Tibial nerve (tissue), 4 donors: ENCODE data around the gene IRS2. TPM values are rescaled to one million over a fixed set of nuclear protein-coding genes. Genes with fewer than 3 reads are reported as not detected.

Experiments
- DNase-seq, 2 donors: peaks; one replicate each; pipeline ENCODE4 v3.0.0-alpha.2; 2019; ENCODE audit warnings: low spot score in 2 of 2
- H3K27ac ChIP-seq, 4 donors: fragments of 200-600 bp; sonication (generic) in 3 of 4; one replicate each; pipeline ENCODE4 v1.5.1; 2017 to 2019; ENCODE audit warnings: mild to moderate bottlenecking in 1 of 4
- H3K27me3 ChIP-seq, 2 donors: fragments of 200-600 bp; sonication (generic) in 1 of 2; one replicate each; pipeline versions ENCODE4 v1.5.1 to v1.6.0; 2017 to 2019
- H3K36me3 ChIP-seq, 3 donors: fragments of 200-600 bp; sonication (generic); one replicate each; pipeline ENCODE4 v1.5.1; 2018 to 2019
- H3K4me1 ChIP-seq, 4 donors: fragments of 200-600 bp; sonication (generic) in 3 of 4; one replicate each; pipeline ENCODE4 v1.5.1; 2017 to 2019
- H3K4me3 ChIP-seq, 4 donors: fragments of 200-600 bp; sonication (generic) in 3 of 4; one replicate each; pipeline ENCODE4 v1.5.1; 2017 to 2019; ENCODE audit warnings: mild to moderate bottlenecking in 1 of 4, moderate library complexity in 1 of 4
- H3K9me3 ChIP-seq, 4 donors: fragments of 200-600 bp; sonication (generic) in 3 of 4; one replicate each; pipeline ENCODE4 v1.5.1; 2017 to 2019
- CTCF ChIP-seq, 5 experiments: fragments of 200-600 bp in 3 of 5; fragments of 450-650 bp in 2 of 5; sonication (generic) in 3 of 5; IDR thresholded peaks; one replicate each; pipeline ENCODE4 v1.5.1; 2016 to 2019; ENCODE audit warnings: antibody characterized with exemption in 5 of 5, mild to moderate bottlenecking in 3 of 5, moderate library complexity in 2 of 5
- EP300 ChIP-seq, 2 donors: sonication (generic); formaldehyde crosslinking; IDR thresholded peaks; one replicate each; pipeline ENCODE4 v1.6.1; 2017; ENCODE audit warnings: antibody characterized with exemption in 2 of 2, mild to moderate bottlenecking in 1 of 2
- POLR2A ChIP-seq, 2 donors: fragments of 450-650 bp; IDR thresholded peaks; one replicate each; pipeline ENCODE4 v1.6.1; 2017; ENCODE audit warnings: antibody characterized with exemption in 2 of 2, mild to moderate bottlenecking in 2 of 2, moderate library complexity in 2 of 2
- WGBS, 2 donors: methylation state at CpG; one replicate each; pipeline ENCODE4 v1.1.5; 2018; 5-methylcytosine and 5-hydroxymethylcytosine counted together
- total RNA-seq, 4 donors: library from RNA; depleted of rRNA; stranded (reverse); fragments of >200 nt; gene quantifications; one replicate each; pipeline ENCODE4 v1.1.0, GENCODE V29; 2016

Gene IRS2
- total RNA-seq, 4 donors from 2014 or later, result 38.3 to 60.9 (median 42.4) TPM

DNA sequence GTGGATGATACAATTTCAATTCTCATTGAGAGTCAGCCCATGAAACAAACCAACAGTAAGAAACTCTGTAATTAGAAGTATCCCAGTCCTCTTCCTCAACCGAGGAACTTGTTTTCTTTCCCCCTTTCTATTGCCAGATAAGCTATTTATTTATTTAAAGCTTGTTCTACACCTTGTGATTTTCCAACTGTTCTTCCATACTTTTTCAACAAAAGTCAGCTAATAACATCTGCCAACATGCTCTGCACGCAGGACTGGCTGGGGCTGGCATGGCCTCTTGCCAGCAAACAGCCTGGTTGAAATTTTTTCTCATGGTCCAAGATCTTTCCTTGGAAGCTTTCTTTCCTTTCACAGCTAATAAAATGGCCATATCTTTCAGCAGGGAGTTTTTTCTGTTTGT, 2.9 kb upstream of the IRS2 start:
- DNase-seq, result no peak
- no peaks in the 10 kb centered on the region for H3K9me3 ChIP-seq
- peaks cover 0 to 2% (median 0%) of the 10 kb centered on the region in 3 donors for H3K36me3 ChIP-seq
- TF ChIP-seq CTCF (IDR thresholded peaks at IDR 0.05), result no peak
- TF ChIP-seq EP300 (IDR thresholded peaks at IDR 0.05), result no peak
- 20 to 25% methylated on average over 2 of the region's 2 CpGs for WGBS, 2 donors
- H3K4me3 ChIP-seq, result no peak overlapping the region
- H3K4me1 ChIP-seq, result peaks cover 0 to 25% (median 5%) of the 10 kb centered on the region in 4 donors
- no peaks in the 10 kb centered on the region for H3K27me3 ChIP-seq
- H3K27ac ChIP-seq, result peak overlapping the region; percentile 3 to 95 (median 68)

DNA sequence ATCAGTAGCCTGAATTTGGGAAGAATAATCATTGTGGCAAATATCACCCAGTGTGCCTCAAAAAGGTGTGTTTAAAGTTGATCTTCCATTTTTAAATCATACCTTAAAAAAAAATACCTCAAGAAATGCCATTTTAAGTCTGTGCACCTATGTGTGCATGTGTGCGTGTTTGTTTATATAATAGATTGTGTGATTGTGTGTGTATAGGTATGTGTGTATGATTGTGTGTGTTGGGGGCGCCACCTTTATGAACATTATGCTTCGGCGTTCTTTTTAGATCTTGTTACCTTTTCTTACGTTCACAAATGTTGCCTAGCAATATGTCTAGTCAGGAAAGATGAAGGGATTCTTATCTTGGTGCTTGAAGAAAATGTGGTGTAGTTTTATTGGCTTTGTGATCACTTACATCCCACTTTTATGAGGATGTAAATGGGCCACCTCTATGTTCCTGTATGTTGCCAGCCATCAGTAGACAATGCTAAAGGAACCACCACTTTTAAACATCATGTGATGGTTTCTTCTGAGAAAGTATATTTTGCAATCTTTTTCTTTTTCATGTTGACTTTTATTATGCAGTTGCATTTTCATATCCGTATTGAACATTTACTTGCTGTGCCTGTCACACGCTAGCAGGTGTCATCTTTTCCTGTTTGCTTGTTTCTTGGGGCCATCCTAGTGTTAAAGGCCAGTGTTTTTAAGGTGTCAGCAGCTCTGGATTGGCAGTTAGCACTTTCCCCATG, 2.2 kb upstream of the IRS2 start:
- Histone ChIP-seq H3K4me1 (peaks cover 0 to 32% (median 11%) of the 10 kb centered on the region in 4 donors), H3K36me3 (peaks cover 3 to 10% (median 5%) of the 10 kb centered on the region in 3 donors), H3K27ac (peak overlapping the region; percentile 91 to 95 (median 93)), H3K4me3 (no peak overlapping the region), H3K27me3 (no peaks in the 10 kb centered on the region), H3K9me3 (no peaks in the 10 kb centered on the region)
- no peak for DNase-seq
- WGBS, 2 donors, result 83 to 85% methylated on average over 7 of the region's 7 CpGs
- TF ChIP-seq POLR2A (IDR thresholded peaks at IDR 0.05), result no peak
- TF ChIP-seq EP300 (IDR thresholded peaks at IDR 0.05), result no peak
- TF ChIP-seq CTCF (IDR thresholded peaks at IDR 0.05), result no peak

GRCh38 chr13:109787135-109787954, 962 bp upstream of the IRS2 start:
- TF ChIP-seq CTCF (IDR thresholded peaks at IDR 0.05) (no peak), POLR2A (IDR thresholded peaks at IDR 0.05) (peak in 1 of 2 donors; percentile 45)
- Histone ChIP-seq H3K36me3 (peaks cover 6 to 21% (median 15%) of the 10 kb centered on the region in 3 donors), H3K9me3 (no peaks in the 10 kb centered on the region), H3K4me1 (peaks cover 0 to 44% (median 15%) of the 10 kb centered on the region in 4 donors), H3K4me3 (peak overlapping the region; percentile 65 to 85 (median 76)), H3K27me3 (no peaks in the 10 kb centered on the region), H3K27ac (peak overlapping the region; percentile 91 to 95 (median 93))
- no peak for DNase-seq
- 2% methylated on average over 27 to 63 of the region's 86 CpGs for WGBS, 2 donors

DNA sequence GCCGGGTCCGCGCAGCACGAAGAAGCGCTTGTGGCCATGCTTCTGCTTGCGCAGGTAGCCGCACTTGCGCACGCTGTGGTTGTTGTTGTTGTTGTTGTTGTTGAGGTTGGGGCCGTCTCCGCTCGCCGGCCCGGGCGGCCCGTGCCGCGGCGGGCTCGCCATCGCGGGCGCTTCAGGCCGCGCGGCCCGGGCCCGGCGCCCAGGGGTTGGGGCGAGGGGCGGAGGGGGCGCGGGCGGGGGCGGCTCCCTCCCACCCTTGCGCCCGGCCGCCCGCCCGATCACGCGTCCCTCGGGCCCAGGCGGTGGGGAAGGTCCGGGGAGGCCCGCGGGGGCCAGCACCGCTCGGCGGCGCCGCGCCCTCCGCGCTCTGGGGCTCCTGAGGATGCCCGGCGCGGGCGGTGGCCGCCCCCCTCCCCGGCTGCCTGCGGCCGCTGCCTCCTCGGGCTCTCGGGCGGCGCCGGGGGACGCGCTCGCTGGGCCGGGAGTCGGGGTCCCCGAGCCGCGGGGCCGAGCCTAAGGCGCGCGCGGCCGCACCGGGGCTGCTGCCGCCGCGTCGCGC, 412 bp downstream of the IRS2 start:
- TF ChIP-seq CTCF (IDR thresholded peaks at IDR 0.05) (no peak), POLR2A (IDR thresholded peaks at IDR 0.05) (peak in 1 of 2 donors; percentile 15), EP300 (IDR thresholded peaks at IDR 0.05) (no peak)
- Histone ChIP-seq H3K9me3 (no peaks in the 10 kb centered on the region), H3K4me3 (peak overlapping the region; percentile 58 to 83 (median 72)), H3K36me3 (peaks cover 6 to 35% (median 19%) of the 10 kb centered on the region in 3 donors), H3K27me3 (no peaks in the 10 kb centered on the region), H3K4me1 (peaks cover 0 to 58% (median 23%) of the 10 kb centered on the region in 4 donors), H3K27ac (peak overlapping the region; percentile 85 to 95 (median 90))
- 2% methylated on average over 26 of the region's 88 CpGs; no CpG with 5 or more reads in 1 of the 2 donors for WGBS, 2 donors
- DNase-seq, result no peak
